GM19438 (cell line): ENCODE measurements around the gene NUTM2G.
A peak's percentile ranks its signal among the peaks of the same experiment; 100 is the strongest.
"Not testable (repeated sequence)": the region's sequence is repeated elsewhere in the genome, so short reads cannot be mapped to it uniquely, and the experiment has no call there.

Source experiments
- ATAC-seq: cut with Tn5 transposase; IDR thresholded peaks from one replicate; pipeline ENCODE4 v1.9.1; 2021; ENCODE audit warnings: low read depth; ENCODE audit not compliant: unreplicated experiment

The NUTM2G gene

DNA sequence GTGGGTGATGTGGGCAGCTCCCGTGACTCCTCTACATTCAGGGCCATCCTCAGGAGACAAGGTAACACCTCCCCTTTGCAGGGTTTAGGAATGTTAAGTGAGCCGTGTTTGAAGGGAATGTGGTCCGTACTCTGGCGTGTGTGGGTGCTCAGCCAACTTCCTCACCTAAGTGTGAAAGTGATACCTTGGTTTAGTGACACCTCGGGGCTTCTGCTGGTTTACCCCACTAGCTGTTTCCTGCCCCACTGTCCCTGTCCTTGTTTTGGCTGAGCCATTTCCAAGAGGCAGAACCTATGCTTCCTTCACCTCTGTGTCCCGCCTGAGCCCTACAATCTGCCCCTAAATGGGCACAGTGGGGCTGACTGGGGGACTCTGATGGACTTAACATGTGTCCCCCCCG is 12.3 kb downstream of the NUTM2G start:
- peak; percentile 77 for ATAC-seq

DNA sequence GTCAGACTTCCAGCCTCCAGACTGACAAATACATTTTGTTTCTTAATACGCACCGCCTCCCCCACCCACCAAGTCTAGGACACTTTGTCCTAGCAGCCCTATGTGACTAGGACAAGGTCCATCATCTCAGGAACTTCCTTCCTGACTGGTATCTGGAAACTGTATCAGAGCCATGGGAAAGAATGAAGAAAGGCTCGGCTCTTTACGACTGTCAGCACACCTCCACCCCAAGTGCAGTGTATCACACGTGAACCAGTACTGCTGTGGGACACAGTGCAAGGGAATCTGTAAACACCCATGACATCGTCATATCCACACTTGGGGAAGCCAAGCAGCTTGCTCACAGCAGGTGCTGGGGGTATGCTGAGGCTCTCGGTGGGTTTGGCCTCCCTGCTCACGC is 13.0 kb downstream of the NUTM2G start:
- ATAC-seq = not testable (repeated sequence)

DNA sequence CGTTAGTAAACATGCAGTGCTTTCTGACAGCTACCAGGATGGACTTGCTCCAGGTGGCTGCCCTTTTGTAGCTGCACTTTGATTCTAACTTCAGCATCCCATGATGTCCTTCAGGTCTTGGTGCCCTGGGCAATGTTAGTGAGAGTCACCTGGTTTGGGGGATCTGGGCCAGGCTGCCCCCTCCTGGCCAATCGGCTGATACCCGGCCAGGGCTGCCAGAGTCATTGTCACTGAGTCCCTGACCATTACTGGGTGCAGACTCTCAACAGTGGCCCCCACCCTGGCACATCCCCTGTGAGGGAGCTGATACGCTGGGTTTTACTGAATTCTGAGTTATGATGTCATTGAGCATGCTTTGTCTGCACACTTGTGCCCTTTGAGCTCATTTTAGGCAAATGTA is 13.5 kb downstream of the NUTM2G start:
- ATAC-seq = not testable (repeated sequence)

DNA sequence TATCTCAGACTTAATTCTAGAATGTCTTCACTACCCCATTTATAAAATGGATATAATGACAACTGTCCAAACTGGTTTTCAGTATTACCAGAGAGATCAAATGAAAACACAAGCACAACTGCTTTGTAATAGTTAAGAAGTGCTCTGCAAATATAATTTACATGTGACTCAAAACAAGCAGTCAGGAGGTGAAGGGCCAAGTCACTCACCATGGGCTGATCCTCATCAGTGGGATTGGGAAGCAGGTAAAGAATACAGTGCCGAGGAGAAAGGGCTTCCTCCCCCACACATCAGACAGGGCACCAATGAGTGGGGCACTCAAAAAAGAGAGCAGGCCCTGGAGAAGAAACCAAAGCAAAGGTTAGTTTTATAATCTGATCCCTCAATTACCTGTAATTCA is 20.7 kb downstream of the NUTM2G start:
- ATAC-seq = not testable (repeated sequence)

DNA sequence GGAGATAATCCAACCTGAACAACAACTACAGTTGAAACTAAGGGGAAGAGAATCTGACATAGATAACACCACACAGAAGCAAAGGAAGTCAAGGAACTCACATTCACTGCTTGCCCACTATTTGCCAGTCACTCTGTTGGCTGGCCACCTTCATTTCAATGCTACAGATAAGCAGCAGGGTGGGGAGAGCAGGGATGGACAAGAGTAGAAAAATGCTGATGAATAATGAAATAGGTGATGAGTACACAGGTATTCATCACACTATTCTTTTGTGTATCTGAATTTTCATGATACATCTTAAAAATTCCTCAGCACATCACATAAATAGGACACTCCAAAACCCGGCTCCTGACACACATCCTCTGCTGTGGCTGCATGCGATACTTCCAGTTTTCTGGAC is 21.9 kb downstream of the NUTM2G start:
- not testable (repeated sequence) for ATAC-seq

DNA sequence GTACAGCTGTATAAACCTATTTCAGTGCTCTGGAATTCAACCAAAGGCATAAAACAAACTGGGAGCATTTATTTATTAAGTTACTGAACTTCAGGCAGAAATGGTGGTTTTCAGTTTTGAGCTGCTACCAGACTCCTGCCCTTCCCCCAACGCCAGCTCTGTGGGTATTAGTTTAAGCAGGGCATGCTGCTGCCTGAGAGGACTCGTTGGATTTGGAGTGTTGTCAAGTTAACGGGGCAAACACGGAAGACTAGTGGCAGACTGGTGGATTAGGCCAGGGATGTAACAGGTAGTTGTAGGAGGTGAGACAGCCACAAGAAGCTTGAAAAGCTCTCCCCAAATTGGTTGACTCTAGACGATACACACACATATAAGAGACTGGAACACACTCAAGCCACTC is 38.9 kb downstream of the NUTM2G start:
- ATAC-seq = not testable (repeated sequence)

DNA sequence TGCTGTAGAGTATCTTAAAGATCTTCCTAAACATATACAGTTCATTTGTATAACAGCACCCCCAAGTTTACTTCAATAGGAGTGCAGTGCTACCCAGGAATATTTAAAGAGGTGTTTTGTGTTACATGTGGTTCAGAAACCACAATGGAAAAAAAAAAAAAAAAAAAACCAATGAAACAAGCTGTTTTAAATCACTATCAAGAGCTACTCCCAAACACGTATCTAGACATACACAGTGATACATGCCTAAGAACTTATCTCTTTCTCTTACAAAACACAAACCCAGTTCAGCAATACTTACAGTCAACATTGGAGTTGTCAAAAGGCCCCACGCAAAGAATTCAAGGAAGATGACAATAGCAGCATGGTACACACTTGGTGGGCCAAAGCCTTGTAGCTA is 43.9 kb downstream of the NUTM2G start:
- not testable (repeated sequence) for ATAC-seq

DNA sequence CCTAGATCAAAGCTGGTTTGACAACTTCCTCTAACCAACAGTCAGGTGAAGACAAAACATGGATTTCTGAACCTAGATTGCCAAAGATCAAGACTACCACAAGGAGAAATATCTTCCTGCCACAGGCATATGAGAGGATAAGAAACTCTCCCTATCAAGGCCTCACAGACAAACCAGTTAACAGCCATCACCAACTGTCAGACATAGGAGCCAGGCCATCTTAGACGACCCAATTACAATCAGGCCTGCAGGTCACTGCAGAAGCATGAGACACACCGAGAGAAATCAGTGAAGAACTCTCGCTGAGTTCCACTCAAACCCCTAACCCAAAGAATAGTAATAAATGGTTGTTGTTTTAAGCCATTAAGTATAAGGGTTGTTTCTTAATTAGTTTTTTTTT is 45.4 kb downstream of the NUTM2G start:
- ATAC-seq = not testable (repeated sequence)

DNA sequence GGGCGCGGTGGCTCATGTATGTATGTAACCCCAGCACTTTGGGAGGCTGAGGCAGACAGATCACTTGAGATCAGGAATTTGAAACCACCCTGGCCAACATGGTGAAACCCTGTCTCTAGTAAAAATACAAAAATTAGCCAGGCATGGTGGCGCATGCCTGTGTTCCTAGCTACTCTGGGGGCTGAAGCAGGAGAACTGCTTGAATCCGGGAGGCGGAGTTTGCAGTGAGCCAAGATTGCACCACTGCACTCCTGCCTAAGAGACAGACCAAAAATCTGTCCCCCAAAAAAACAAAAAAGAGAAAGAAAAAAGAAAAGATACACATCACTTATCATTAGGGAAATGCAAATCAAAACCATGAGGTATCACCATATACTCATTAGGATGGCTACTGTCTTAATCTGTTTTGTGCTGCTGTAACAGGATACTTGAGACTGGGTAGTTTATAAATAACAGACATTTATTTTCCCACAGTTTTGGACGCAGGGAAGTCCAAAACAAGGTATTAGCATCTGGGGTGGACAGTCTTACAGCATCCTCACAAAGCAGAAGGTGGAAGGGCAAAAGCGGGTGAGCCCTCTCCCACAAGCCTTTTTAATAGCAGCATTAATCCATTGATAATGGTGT is 55.0 kb downstream of the NUTM2G start:
- not testable (repeated sequence) for ATAC-seq

DNA sequence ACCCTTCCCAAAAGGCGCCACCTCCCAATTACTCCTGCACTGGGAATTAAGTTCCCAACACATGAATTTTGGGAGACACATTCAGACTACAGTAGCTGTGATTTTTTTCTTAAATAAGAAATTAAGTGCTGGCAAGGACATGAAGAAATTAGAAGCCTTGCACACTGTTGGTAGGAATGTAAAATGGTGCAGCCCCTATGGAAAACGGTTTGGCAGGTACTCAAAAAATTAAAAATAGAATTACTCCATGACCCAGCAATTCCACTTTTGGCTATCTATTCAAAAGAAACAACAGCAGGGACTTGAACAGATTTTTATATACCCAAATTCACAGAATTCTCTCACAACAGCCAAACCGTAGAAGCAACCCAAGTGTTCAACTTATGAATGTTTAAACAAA is 55.5 kb downstream of the NUTM2G start:
- not testable (repeated sequence) for ATAC-seq

DNA sequence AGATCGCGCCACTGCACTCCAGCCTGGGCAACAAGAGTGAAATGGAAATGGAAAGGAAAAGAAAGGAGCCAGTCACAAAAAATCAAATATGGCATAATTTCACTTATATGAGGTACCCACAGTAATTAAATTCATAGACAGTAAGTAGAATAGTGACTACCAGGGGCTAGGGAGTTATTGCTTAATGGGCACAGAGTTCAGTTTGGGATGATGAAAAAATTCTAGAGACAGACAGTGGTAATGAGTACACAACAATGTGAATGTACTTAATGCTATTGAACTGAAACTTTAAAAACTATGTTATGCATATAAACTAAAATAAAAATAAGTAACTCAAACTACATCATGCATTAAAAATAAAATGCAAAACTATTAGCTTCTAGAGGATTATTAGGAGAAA is 56.2 kb downstream of the NUTM2G start:
- not testable (repeated sequence) for ATAC-seq
